Mammary microvascular endothelial cell (primary cell): Measurements from ENCODE around the gene LRRC66. TPM values are rescaled to one million over a fixed set of nuclear protein-coding genes. Genes with fewer than 3 reads are reported as not detected.

Source experiments
- total RNA-seq: library from RNA; depleted of rRNA; stranded (reverse); fragments of >200 nt; gene quantifications from 2 replicates; pipeline ENCODE4 v1.2.3, GENCODE V29; 2015

LRRC66 gene
- total RNA-seq = under 0.01 and 0.10 TPM in 2 replicates

GRCh38 chr4:52019936-52020657 is at the start of gene LRRC66:
TSS of gene LRRC66 (minus strand) at chr4:52020363. CDS start at chr4:52017613, 2,750 bp downstream.

DNA sequence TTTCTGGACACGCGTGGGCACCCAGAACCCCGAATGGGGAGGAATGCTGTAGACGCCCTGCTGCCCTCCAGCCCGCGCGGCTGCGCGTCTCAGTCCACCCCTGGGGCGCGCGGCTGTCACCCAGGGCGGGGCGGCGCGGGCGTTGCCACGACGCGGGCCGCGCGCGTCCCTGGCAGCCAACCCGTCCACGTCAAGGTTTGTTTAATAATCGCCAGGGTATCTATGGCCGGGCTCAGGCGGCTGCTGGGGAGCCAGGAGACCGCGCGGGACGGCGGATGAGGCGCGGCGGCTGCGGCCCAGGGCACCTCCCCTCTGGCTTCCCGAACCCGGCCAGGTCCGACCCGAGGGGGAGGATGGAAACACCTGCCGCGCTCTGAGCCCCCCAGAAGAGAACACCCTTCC is 31.1 kb upstream of the LRRC66 start, which contains the start of gene SPATA18:
TSS of gene SPATA18 (plus strand) at position 92 of the 402 bp plus-strand sequence. CDS start 401 bp downstream, outside the sequence.

GRCh38 chr4:52038103-52038912 is 18.1 kb upstream of the LRRC66 start, which contains the start of gene SGCB:
TSS of gene SGCB (minus strand) at chr4:52038299. CDS start at chr4:52038259, 40 bp downstream.

Other genes starting within 250 kb of the LRRC66 start
- gene DCUN1D4, start 177.2 kb downstream of the LRRC66 start, total RNA-seq = 7.0 and 13.9 TPM in 2 replicates
- gene SGCB, start 17.9 kb upstream of the LRRC66 start, total RNA-seq = 18.1 and 18.7 TPM in 2 replicates
- 6.8 and 11.3 TPM in 2 replicates for gene SPATA18, start 30.9 kb upstream of the LRRC66 start, total RNA-seq